OCI-LY7 (cell line): ENCODE data around the gene CETN3.
"Not testable (repeated sequence)": the region's sequence is repeated elsewhere in the genome, so short reads cannot be mapped to it uniquely, and the experiment has no call there.

Experiments used
- EZH2phosphoT487 ChIP-seq: fragments of 200-600 bp; sonication (generic); IDR thresholded peaks from 2 replicates; pipeline ENCODE4 v1.6.1; 2018; ENCODE audit warnings: low read depth, borderline replicate concordance, mild to moderate bottlenecking, mixed run types, antibody characterized with exemption, low read length, moderate library complexity, mixed read lengths
- TF ChIP-seq, protein P1 (sequence below): fragments of 200-600 bp; sonication (generic); conservative IDR thresholded peaks from 2 replicates; pipeline ENCODE4 v1.5.1; 2014; ENCODE audit warnings: mild to moderate bottlenecking, antibody characterized with exemption, low read length, moderate library complexity, mixed read lengths

DNA sequence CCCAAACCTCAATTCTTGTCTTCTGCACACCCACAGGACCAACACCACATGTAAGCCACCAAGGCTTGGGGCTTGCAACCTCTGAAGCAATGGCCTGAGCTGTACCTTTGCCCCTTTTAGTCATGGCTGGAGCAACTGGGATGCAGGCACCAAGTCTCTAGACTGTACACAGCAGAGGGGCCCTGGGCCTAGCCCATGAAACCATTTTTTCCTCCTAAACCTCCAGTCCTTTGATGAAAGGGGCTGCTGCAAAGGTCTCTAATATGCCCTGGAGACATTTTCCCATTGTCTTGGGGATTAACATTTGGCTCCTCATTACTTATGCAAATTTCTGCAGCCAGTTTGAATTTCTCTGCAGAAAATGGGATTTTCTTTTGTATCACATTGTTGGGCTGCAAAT is 38.3 kb downstream of the CETN3 start:
- TF ChIP-seq, protein P1, sequence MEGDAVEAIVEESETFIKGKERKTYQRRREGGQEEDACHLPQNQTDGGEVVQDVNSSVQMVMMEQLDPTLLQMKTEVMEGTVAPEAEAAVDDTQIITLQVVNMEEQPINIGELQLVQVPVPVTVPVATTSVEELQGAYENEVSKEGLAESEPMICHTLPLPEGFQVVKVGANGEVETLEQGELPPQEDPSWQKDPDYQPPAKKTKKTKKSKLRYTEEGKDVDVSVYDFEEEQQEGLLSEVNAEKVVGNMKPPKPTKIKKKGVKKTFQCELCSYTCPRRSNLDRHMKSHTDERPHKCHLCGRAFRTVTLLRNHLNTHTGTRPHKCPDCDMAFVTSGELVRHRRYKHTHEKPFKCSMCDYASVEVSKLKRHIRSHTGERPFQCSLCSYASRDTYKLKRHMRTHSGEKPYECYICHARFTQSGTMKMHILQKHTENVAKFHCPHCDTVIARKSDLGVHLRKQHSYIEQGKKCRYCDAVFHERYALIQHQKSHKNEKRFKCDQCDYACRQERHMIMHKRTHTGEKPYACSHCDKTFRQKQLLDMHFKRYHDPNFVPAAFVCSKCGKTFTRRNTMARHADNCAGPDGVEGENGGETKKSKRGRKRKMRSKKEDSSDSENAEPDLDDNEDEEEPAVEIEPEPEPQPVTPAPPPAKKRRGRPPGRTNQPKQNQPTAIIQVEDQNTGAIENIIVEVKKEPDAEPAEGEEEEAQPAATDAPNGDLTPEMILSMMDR, result not testable (repeated sequence)
- TF ChIP-seq EZH2phosphoT487, result not testable (repeated sequence)
